GM12878 (cell line): ENCODE measurements around the gene FCN2. TPM values are rescaled to one million over a fixed set of nuclear protein-coding genes. Genes with fewer than 3 reads are reported as not detected.
A peak's percentile ranks its signal among the peaks of the same experiment; 100 is the strongest.

ENCODE experiments used
- ATAC-seq: fragments of 200-7000 bp; cut with Tn5 transposase; 3 replicates; pipeline ENCODE4 v1.9.1; 2020; ENCODE audit warnings: mild to moderate bottlenecking, moderate library complexity
- BruUV-seq: library from RNA; stranded (reverse); fragments of 400-500 nt; replicated peaks from 2 replicates; lab custom pipeline; 2021; lab: Mats Ljungman, UMichigan
- CTCF ChIA-PET: fragments of 300-600 bp; sonication (Branson Sonifier 250); formaldehyde crosslinking; extraction: SDS; loops from one replicate; lab custom pipeline; 2021; ENCODE audit warnings: inconsistent platforms; lab: Yijun Ruan, JAX
- POLR2A ChIA-PET: fragments of 350-600 bp; formaldehyde crosslinking; extraction: SDS; loops from one replicate; lab custom pipeline; 2021; ENCODE audit warnings: inconsistent platforms; lab: Charles Lee
- RAD21 ChIA-PET: fragments of 300-600 bp; sonication (Branson Sonifier 250); formaldehyde crosslinking; loops from one replicate; lab custom pipeline; 2023; ENCODE audit warnings: antibody characterized with exemption; ENCODE audit not compliant: unreplicated experiment; lab: Charles Lee
- SMC1A ChIA-PET: fragments of 300-600 bp; sonication (Branson Sonifier 250); formaldehyde crosslinking; loops from one replicate; lab custom pipeline; 2023; ENCODE audit not compliant: unreplicated experiment, uncharacterized antibody; lab: Charles Lee
- DNase-seq: peaks from one replicate; pipeline ENCODE4 v3.0.0-alpha.2; 2011; ENCODE audit warnings: low read depth, low spot score
- FAIRE-seq: peaks from 3 replicates; lab custom pipeline; 2011; peaks lifted over from hg19 to GRCh38; lab: Jason Lieb, UNC
- H2AFZ ChIP-seq: 2 replicates; pipeline ENCODE4 v1.6.0; 2011; ENCODE audit warnings: low read depth, low read length, control low read depth; ENCODE audit not compliant: control insufficient read depth
- H3K27ac ChIP-seq: 2 replicates; pipeline ENCODE4 v1.5.1; 2011; ENCODE audit warnings: control low read depth; ENCODE audit not compliant: control insufficient read depth, insufficient read depth
- H3K27me3 ChIP-seq, 2 experiments: replicated peaks in 1 of 2; 2 replicates each; pipeline versions ENCODE4 v1.6.0 to v1.6.1; 2011; ENCODE audit warnings: low read length in 1 of 2; ENCODE audit not compliant: control insufficient read depth in 2 of 2, insufficient read depth in 2 of 2
- H3K36me3 ChIP-seq, 2 experiments: 2 replicates each; pipeline ENCODE4 v1.5.1; 2011; ENCODE audit warnings: low read length in 1 of 2; ENCODE audit not compliant: control insufficient read depth in 2 of 2, insufficient read depth in 2 of 2
- H3K4me1 ChIP-seq: 2 replicates; pipeline ENCODE4 v1.6.1; 2011; ENCODE audit warnings: mild to moderate bottlenecking, low read length, moderate library complexity, mixed read lengths; ENCODE audit not compliant: control insufficient read depth, insufficient read depth
- H3K4me2 ChIP-seq: 2 replicates; pipeline ENCODE4 v1.6.0; 2011; ENCODE audit warnings: control low read depth; ENCODE audit not compliant: control insufficient read depth, insufficient read depth
- H3K4me3 ChIP-seq: fragments of 200-600 bp; sonication (generic); 2 replicates; pipeline ENCODE4 v1.5.1; 2016
- H3K79me2 ChIP-seq: 2 replicates; pipeline ENCODE4 v1.6.0; 2011; ENCODE audit warnings: low read length; ENCODE audit not compliant: control insufficient read depth, insufficient read depth
- H3K9ac ChIP-seq: 2 replicates; pipeline ENCODE4 v1.8.0; 2011; ENCODE audit warnings: low read length, control low read depth, mixed read lengths; ENCODE audit not compliant: control insufficient read depth, insufficient read depth
- H3K9me3 ChIP-seq: replicated peaks from 3 replicates; pipeline ENCODE4 v1.5.1; 2011; ENCODE audit warnings: mild to moderate bottlenecking, low read length; ENCODE audit not compliant: control insufficient read depth, insufficient read depth
- H4K20me1 ChIP-seq: 2 replicates; pipeline ENCODE4 v1.6.0; 2011; ENCODE audit not compliant: control insufficient read depth, insufficient read depth
- BHLHE40 ChIP-seq, 2 experiments: fragments of 450-650 bp in 1 of 2; IDR thresholded peaks; 2 replicates each; pipeline ENCODE4 v1.6.1; 2011 to 2017; ENCODE audit warnings: low read depth in 2 of 2, borderline replicate concordance in 1 of 2, improper control_type of control experiment in 1 of 2, low read length in 1 of 2, mild to moderate bottlenecking in 1 of 2
- ETV6 ChIP-seq, 2 experiments: fragments of 450-650 bp in 1 of 2; IDR thresholded peaks in 1 of 2; conservative IDR thresholded peaks in 1 of 2; 2 replicates each; pipeline ENCODE4 v1.6.1; 2014; ENCODE audit warnings: antibody characterized with exemption in 1 of 2, borderline replicate concordance in 1 of 2, low read depth in 1 of 2, mild to moderate bottlenecking in 1 of 2, moderate library complexity in 1 of 2
- FOS ChIP-seq: IDR thresholded peaks from 3 replicates; pipeline ENCODE4 v1.6.1; 2011; ENCODE audit warnings: borderline replicate concordance; ENCODE audit not compliant: insufficient read length; ENCODE audit errors: extremely low read depth
- IKZF1 ChIP-seq: fragments of 450-650 bp; conservative IDR thresholded peaks from 2 replicates; pipeline ENCODE4 v1.6.1; 2017; ENCODE audit warnings: antibody characterized with exemption, mild to moderate bottlenecking
- KDM1A ChIP-seq: fragments of 200-600 bp; sonication (generic); IDR thresholded peaks from 2 replicates; pipeline ENCODE4 v1.6.1; 2016; ENCODE audit warnings: borderline replicate concordance
- MTA3 ChIP-seq: IDR thresholded peaks from 2 replicates; pipeline ENCODE4 v1.6.1; 2012; ENCODE audit warnings: low read length, inconsistent platforms, borderline replicate concordance
- MYB ChIP-seq: fragments of 150-350 bp; IDR thresholded peaks from 2 replicates; pipeline ENCODE4 v1.6.1; 2014; ENCODE audit warnings: mild to moderate bottlenecking, low read depth, low read length, borderline replicate concordance
- NR2C2 ChIP-seq: IDR thresholded peaks from 2 replicates; pipeline ENCODE4 v1.6.1; 2011; ENCODE audit warnings: borderline replicate concordance, low read depth; ENCODE audit not compliant: control insufficient read depth, insufficient read length
- PAX5 ChIP-seq: IDR thresholded peaks from 2 replicates; pipeline ENCODE4 v1.6.1; 2011; ENCODE audit warnings: low read depth, low read length, borderline replicate concordance
- PML ChIP-seq: IDR thresholded peaks from 2 replicates; pipeline ENCODE4 v1.6.1; 2012; ENCODE audit warnings: low read length, inconsistent platforms
- SMC3 ChIP-seq: IDR thresholded peaks from 2 replicates; pipeline ENCODE4 v1.6.1; 2011; ENCODE audit warnings: low read length, improper control_type of control experiment, borderline replicate concordance
- TCF3 ChIP-seq: IDR thresholded peaks from 2 replicates; pipeline ENCODE4 v1.6.1; 2012; ENCODE audit warnings: low read depth, mild to moderate bottlenecking, low read length, borderline replicate concordance; ENCODE audit not compliant: insufficient read depth
- ZBTB40 ChIP-seq: fragments of 450-650 bp; IDR thresholded peaks from 2 replicates; pipeline ENCODE4 v1.6.1; 2016; ENCODE audit warnings: mild to moderate bottlenecking, moderate library complexity, borderline replicate concordance
- ZNF24 ChIP-seq: fragments of 450-650 bp; IDR thresholded peaks from 2 replicates; pipeline ENCODE4 v1.6.1; 2017; ENCODE audit warnings: antibody characterized with exemption, mild to moderate bottlenecking
- WGBS: methylation state at CpG from one replicate; pipeline ENCODE4 v1.1.6; 2016; ENCODE audit warnings: low lambda C conversion rate; ENCODE audit not compliant: insufficient replicate concordance, insufficient coverage; ENCODE audit errors: missing lambda C conversion rate; 5-methylcytosine and 5-hydroxymethylcytosine counted together
- in situ Hi-C: fragments of 300-500 bp; cut with MboI; formaldehyde crosslinking; loops from 9 replicates; pipeline ENCODE4 v1.14.3; 2018; ENCODE audit warnings: mixed read lengths
- intact Hi-C: fragments of 100-400 bp; cut with micrococcal nuclease; formaldehyde crosslinking; loops from one replicate; pipeline ENCODE4 v1.14.2; 2022; ENCODE audit not compliant: unreplicated experiment
- polyA plus RNA-seq, 11 experiments: library from polyadenylated mRNA; depleted of rRNA in 4 of 11; unstranded in 6 of 11; stranded (reverse) in 5 of 11; fragments of >200 nt; fragmentation: Nextera tagmentation in 4 of 11; fragmentation: Illumina TruSeq in 1 of 11; extraction: Ambion mirVana in 4 of 11; extraction: Trizol in 1 of 11; gene quantifications; 1 replicate in 1 of 11; 2 replicates in 10 of 11; pipeline versions ENCODE4 v1.2.1 to v1.2.3, GENCODE V29; 2011 to 2016; ENCODE audit warnings: inconsistent platforms in 2 of 11, missing spikeins in 2 of 11, low read depth in 1 of 11
- total RNA-seq, 4 experiments: library from RNA; depleted of rRNA in 3 of 4; stranded (reverse); fragments of >200 nt in 3 of 4; fragmentation: Illumina TruSeq in 1 of 4; extraction: Trizol in 1 of 4; gene quantifications; 2 replicates each; pipeline versions ENCODE4 v1.2.1 to v1.2.3, GENCODE V29; 2013 to 2021
- TF ChIP-seq, protein P1 (sequence below): IDR thresholded peaks from 2 replicates; pipeline ENCODE4 v1.6.1; 2012; ENCODE audit warnings: low read depth, low read length, improper control_type of control experiment

Gene FCN2
- total and polyA plus RNA-seq, 10 of the 15 experiments (the other 5 are each of a cell fraction or from before 2014, with no cell fraction given), result not detected

GRCh38 chr9:134929193-134930158, 48.9 kb downstream of the FCN2 start (continued):
- TF ChIP-seq IKZF1 (peak; percentile 20; the same call in 1 of the 2 replicates), ETV6 (conservative IDR thresholded peaks at IDR 0.05 in 1 of 2, IDR thresholded peaks at IDR 0.05 in 1 of 2; ENCODE audit: borderline replicate concordance in 1 of 2, low read depth in 1 of 2) (no peak), NR2C2 (no peak)

- H3K27ac ChIP-seq, result peak overlapping the region; percentile 51
- POLR2A ChIA-PET, result no interaction called here
- TF ChIP-seq ZBTB40 (no peak), PML (no peak), SMC3 (no peak), KDM1A (no peak), MTA3 (peak; percentile 41; the same call in 1 of the 2 replicates), ZNF24 (no peak), BHLHE40 (IDR thresholded peaks at IDR 0.05; ENCODE audit: borderline replicate concordance in 1 of 2, low read depth in 2 of 2, low read length in 1 of 2) (peak; percentile 92 to 93), MYB (no peak), PAX5 (no peak), TCF3 (peak; percentile 68; the same call in 1 of the 2 replicates), FOS (no peak)
- TF ChIP-seq, protein P1, sequence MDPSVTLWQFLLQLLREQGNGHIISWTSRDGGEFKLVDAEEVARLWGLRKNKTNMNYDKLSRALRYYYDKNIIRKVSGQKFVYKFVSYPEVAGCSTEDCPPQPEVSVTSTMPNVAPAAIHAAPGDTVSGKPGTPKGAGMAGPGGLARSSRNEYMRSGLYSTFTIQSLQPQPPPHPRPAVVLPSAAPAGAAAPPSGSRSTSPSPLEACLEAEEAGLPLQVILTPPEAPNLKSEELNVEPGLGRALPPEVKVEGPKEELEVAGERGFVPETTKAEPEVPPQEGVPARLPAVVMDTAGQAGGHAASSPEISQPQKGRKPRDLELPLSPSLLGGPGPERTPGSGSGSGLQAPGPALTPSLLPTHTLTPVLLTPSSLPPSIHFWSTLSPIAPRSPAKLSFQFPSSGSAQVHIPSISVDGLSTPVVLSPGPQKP, result no peak
Measured at GRCh38 chr9:134930398-134930797, 49.8 kb downstream of the FCN2 start.

More at GRCh38 chr9:134930398-134930797, 49.8 kb downstream of the FCN2 start:
- intact Hi-C loops, result no loop called here
- FAIRE-seq (peak; percentile 52), DNase-seq (peak; percentile 81), ATAC-seq (peak; percentile 65)
- SMC1A ChIA-PET, result interaction anchor here (4.1 kb wide), 1 partner anchor 72 kb away, joined by 15 read pairs; no protein-coding TSS in a partner anchor
- H2AFZ ChIP-seq, result no peak overlapping the region
- WGBS, result 1% methylated on average over 9 of the region's 13 CpGs
- in situ Hi-C loops, result no loop called here
- H3K9ac ChIP-seq, result peak overlapping the region; percentile 33; the same call in 1 of the 2 replicates
- no TSS peak for BruUV-seq
- no peaks in the 10 kb centered on the region; the same call in 2 of the 3 replicates for H3K9me3 ChIP-seq
- no peaks in the 10 kb centered on the region for H4K20me1 ChIP-seq
- CTCF ChIA-PET, result interaction anchor here (1.3 kb wide), 1 partner anchor 148 kb away, joined by 3 read pairs; no protein-coding TSS in a partner anchor
- H3K4me3 ChIP-seq, result peak overlapping the region; percentile 38; the same call in 1 of the 2 replicates
- H3K27me3 ChIP-seq, result no peaks in the 10 kb centered on the region
- peaks cover 63% of the 10 kb centered on the region for H3K4me1 ChIP-seq
- no peaks in the 10 kb centered on the region for H3K36me3 ChIP-seq
- peaks cover 18% of the 10 kb centered on the region for H3K79me2 ChIP-seq
- RAD21 ChIA-PET, result interaction anchor here (1.5 to 1.6 kb wide), 2 partner anchors 72 to 147 kb away, joined by 4 to 5 read pairs; no protein-coding TSS in a partner anchor
- H3K4me2 ChIP-seq, result peak overlapping the region; percentile 91
